GM12892 (cell line): ENCODE data around the gene DNAH11.
"Not testable (repeated sequence)": the region's sequence is repeated elsewhere in the genome, so short reads cannot be mapped to it uniquely, and the experiment has no call there.

Experiments
- DNase-seq: peaks from one replicate; pipeline ENCODE4 v3.0.0; 2011; ENCODE audit not compliant: insufficient read length
- FAIRE-seq: peaks from 2 replicates; lab custom pipeline; 2011; peaks lifted over from hg19 to GRCh38; lab: Jason Lieb, UNC
- POLR2A ChIP-seq: IDR thresholded peaks from 2 replicates; pipeline ENCODE4 v1.6.1; 2011; ENCODE audit warnings: low read depth, low read length, control low read depth
- POLR2AphosphoS5 ChIP-seq: IDR thresholded peaks from 2 replicates; pipeline ENCODE4 v1.6.1; 2011; ENCODE audit warnings: low read depth, low read length, control low read depth
- TAF1 ChIP-seq: IDR thresholded peaks from 2 replicates; pipeline ENCODE4 v1.6.1; 2011; ENCODE audit warnings: low read depth, mild to moderate bottlenecking, control low read depth, low read length, borderline replicate concordance

The DNAH11 gene

GRCh38 chr7:21927693-21928092 is 384.9 kb downstream of the DNAH11 start:
- no peak for TF ChIP-seq POLR2AphosphoS5
- no peak for TF ChIP-seq TAF1
- no peak for TF ChIP-seq POLR2A
- FAIRE-seq = no peak

GRCh38 chr7:21933293-21933692 is 390.5 kb downstream of the DNAH11 start:
- FAIRE-seq, DNase-seq: not testable (repeated sequence)

More at GRCh38 chr7:21927693-21928092, 384.9 kb downstream of the DNAH11 start:
- DNase-seq = no peak

GRCh38 chr7:21934808-21935207 is 392.0 kb downstream of the DNAH11 start:
- TF ChIP-seq POLR2AphosphoS5 (no peak), POLR2A (no peak), TAF1 (no peak)
- DNase-seq (no peak), FAIRE-seq (no peak)

- TF ChIP-seq POLR2AphosphoS5 (no peak), TAF1 (no peak), POLR2A (no peak)
- DNase-seq (no peak), FAIRE-seq (no peak)
Measured at GRCh38 chr7:21938463-21938862, 395.6 kb downstream of the DNAH11 start.

GRCh38 chr7:21939136-21939857 is 396.5 kb downstream of the DNAH11 start:
- peak; percentile 86 for FAIRE-seq
- no peak for TF ChIP-seq POLR2A
- no peak for TF ChIP-seq POLR2AphosphoS5
- TF ChIP-seq TAF1 = no peak

GRCh38 chr7:21939858-21940372 is 397.1 kb downstream of the DNAH11 start:
- no peak for FAIRE-seq
- TF ChIP-seq POLR2AphosphoS5 = no peak
- no peak for TF ChIP-seq POLR2A
- TF ChIP-seq TAF1 = no peak
- DNase-seq = no peak

More at GRCh38 chr7:21939136-21939857, 396.5 kb downstream of the DNAH11 start:
- DNase-seq = no peak

GRCh38 chr7:21941611-21942141 is 398.8 kb downstream of the DNAH11 start:
- FAIRE-seq (peak; percentile 58), DNase-seq (no peak)
- TF ChIP-seq POLR2A = no peak
- TF ChIP-seq TAF1 = no peak

GRCh38 chr7:21942955-21943354 is 400.1 kb downstream of the DNAH11 start:
- FAIRE-seq (no peak), DNase-seq (no peak)
- TF ChIP-seq POLR2AphosphoS5 = no peak
- no peak for TF ChIP-seq TAF1
- TF ChIP-seq POLR2A = no peak

GRCh38 chr7:21943436-21943835 is 400.6 kb downstream of the DNAH11 start:
- DNase-seq (no peak), FAIRE-seq (no peak)
- TF ChIP-seq TAF1 (no peak), POLR2A (no peak), POLR2AphosphoS5 (no peak)

- TF ChIP-seq POLR2A (no peak), TAF1 (no peak), POLR2AphosphoS5 (no peak)
- no peak for FAIRE-seq
- no peak for DNase-seq
Measured at GRCh38 chr7:21944616-21945453, 402.0 kb downstream of the DNAH11 start.

GRCh38 chr7:21945454-21946221 is 402.8 kb downstream of the DNAH11 start, which contains the start of gene CDCA7L:
Gene CDCA7L (minus strand): TSS chr7:21945899. CDS start chr7:21945804, 95 bp downstream.
- FAIRE-seq = peak; percentile 94
- peak; percentile 83 for DNase-seq
- TF ChIP-seq TAF1 (peak; percentile 52; the same call in 1 of the 2 replicates), POLR2A (peak; percentile 88), POLR2AphosphoS5 (peak; percentile 72)
